Activated T-helper 1 cell treated with anti-CD3 and anti-CD28 coated beads, Interleukin-12 subunit alpha, Interleukin-12 subunit beta, Interleukin-2, Interleukin-4 antibody, amounts not matched to agents 30 ng/mL and 10 ng/mL and 1 ng/mL, durations not matched to agents 14 hours and 24 hours and 36 hours (primary cell): ENCODE data around the gene ITLN1. TPM values are rescaled to one million over a fixed set of nuclear protein-coding genes. Genes with fewer than 3 reads are reported as not detected.
"Not testable (repeated sequence)": the region's sequence is repeated elsewhere in the genome, so short reads cannot be mapped to it uniquely, and the experiment has no call there.

Source experiments
- DNase-seq: peaks from one replicate; pipeline ENCODE4 v3.0.0; 2021; ENCODE audit warnings: low spot score
- H3K27ac Mint-ChIP-seq: one replicate; pipeline ENCODE4 v1.8.0; 2021; ENCODE audit warnings: mild to moderate bottlenecking, mixed read lengths
- H3K27me3 Mint-ChIP-seq: one replicate; pipeline ENCODE4 v1.8.0; 2022; ENCODE audit warnings: mild to moderate bottlenecking, moderate library complexity, mixed read lengths; ENCODE audit not compliant: insufficient read depth
- H3K36me3 Mint-ChIP-seq: one replicate; pipeline ENCODE4 v1.8.0; 2021; ENCODE audit warnings: low read depth, mixed read lengths
- H3K4me1 Mint-ChIP-seq: one replicate; pipeline ENCODE4 v1.8.0; 2021; ENCODE audit warnings: low read depth, mixed read lengths
- H3K4me3 Mint-ChIP-seq: one replicate; pipeline ENCODE4 v1.8.0; 2021; ENCODE audit warnings: mild to moderate bottlenecking, moderate library complexity, mixed read lengths
- H3K9me3 Mint-ChIP-seq: one replicate; pipeline ENCODE4 v1.8.0; 2021; ENCODE audit warnings: mixed read lengths
- intact Hi-C: fragments of 100-400 bp; cut with micrococcal nuclease; formaldehyde crosslinking; loops from one replicate; pipeline ENCODE4 v1.15.1; 2024
- total RNA-seq: library from RNA; stranded (reverse); gene quantifications from 2 replicates; pipeline ENCODE4 v1.2.3, GENCODE V29; 2022

The ITLN1 gene
- total RNA-seq: not detected in 2 replicates

DNA sequence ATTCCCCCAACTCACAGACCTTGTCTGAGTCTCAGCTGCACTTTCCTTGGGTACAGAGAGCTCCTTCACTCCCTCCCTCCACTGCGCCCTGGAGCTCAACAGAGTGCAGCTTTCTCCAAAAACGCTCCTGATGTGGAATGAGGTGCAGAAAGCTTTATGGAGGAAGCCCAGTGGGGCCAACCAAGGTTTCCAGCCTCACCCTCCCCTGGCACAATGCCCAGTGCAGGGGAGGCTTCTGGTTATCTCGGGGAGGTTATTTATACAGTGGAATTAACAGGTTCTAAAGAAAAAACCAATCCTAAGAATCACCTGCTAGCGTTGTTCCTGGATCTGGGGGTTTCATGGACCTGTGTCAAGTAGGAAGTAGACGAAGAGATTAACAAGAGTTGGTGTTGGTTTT, at the start of gene ITLN1:
Gene ITLN1 (minus strand): TSS at position 139 of the 400 bp plus-strand sequence. CDS start 303 bp downstream, outside the sequence.
- Mint-ChIP-seq H3K27me3 (peaks cover 11% of the 10 kb centered on the region), H3K4me1 (peaks cover 7% of the 10 kb centered on the region), H3K9me3 (no peaks in the 10 kb centered on the region), H3K36me3 (no peaks in the 10 kb centered on the region), H3K4me3 (no peak within 1 kb of the TSS), H3K27ac (no peak within 1 kb of the TSS)
- DNase-seq: no peak
- intact Hi-C loops: loop anchor here (5.0 kb wide), 1 partner anchor 208 kb away; no protein-coding TSS in a partner anchor

DNA sequence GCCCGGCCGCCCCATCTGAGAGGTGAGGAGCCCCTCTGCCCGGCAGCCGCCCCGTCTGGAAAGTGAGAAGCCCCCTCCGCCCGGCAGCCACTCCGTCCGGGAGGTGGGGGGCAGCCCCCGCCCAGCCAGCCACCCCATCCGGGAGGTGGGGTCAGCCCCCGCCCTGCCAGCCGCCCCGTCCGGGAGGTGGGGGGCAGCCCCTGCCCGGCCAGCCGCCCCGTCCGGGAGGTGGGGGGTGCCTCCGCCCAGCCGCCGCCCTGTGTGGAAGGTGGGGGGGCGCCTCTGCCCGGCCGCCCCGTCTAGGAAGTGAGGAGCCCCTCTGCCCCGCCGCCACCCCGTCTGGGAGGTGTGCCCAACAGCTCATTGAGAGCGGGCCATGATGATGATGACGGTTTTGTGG, 48.3 kb upstream of the ITLN1 start:
- DNase-seq, H3K9me3 Mint-ChIP-seq, H3K4me1 Mint-ChIP-seq, H3K4me3 Mint-ChIP-seq, H3K36me3 Mint-ChIP-seq, intact Hi-C loops, H3K27ac Mint-ChIP-seq: not testable (repeated sequence)
- H3K27me3 Mint-ChIP-seq: peaks cover 19% of the 10 kb centered on the region

DNA sequence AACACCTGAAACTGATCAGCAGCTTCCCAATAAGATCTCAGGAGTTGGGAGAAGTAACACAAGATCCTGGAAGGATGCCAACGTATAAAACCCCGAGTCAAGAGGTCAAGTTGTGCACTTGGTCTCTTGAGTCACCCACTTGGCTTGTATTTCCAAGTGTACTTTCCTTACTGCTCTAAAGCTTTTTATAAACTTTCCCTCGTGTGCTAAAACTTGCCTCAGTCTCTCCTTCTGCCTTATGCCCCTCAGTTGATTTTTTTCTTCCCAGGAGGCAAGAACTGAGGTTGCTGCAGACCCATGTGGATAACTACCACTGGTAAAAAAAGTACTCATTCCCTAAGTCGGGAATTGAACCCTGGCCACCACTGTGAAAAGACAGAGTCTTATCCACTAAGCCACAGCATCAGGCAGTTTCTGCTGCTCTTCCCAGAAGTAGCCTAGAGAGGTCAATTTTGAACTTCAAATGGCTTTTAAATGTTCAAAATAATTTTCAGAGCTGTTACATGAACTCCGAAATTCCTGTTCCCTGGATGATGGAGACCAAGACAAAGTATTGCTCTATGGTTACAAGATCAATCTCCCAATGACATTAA, 40.8 kb upstream of the ITLN1 start:
- Mint-ChIP-seq H3K4me3 (no peak overlapping the region), H3K9me3 (peaks cover 21% of the 10 kb centered on the region), H3K27me3 (peaks cover 19% of the 10 kb centered on the region), H3K4me1 (no peaks in the 10 kb centered on the region), H3K27ac (no peak overlapping the region), H3K36me3 (no peaks in the 10 kb centered on the region)
- intact Hi-C loops: no loop called here
- no peak for DNase-seq

DNA sequence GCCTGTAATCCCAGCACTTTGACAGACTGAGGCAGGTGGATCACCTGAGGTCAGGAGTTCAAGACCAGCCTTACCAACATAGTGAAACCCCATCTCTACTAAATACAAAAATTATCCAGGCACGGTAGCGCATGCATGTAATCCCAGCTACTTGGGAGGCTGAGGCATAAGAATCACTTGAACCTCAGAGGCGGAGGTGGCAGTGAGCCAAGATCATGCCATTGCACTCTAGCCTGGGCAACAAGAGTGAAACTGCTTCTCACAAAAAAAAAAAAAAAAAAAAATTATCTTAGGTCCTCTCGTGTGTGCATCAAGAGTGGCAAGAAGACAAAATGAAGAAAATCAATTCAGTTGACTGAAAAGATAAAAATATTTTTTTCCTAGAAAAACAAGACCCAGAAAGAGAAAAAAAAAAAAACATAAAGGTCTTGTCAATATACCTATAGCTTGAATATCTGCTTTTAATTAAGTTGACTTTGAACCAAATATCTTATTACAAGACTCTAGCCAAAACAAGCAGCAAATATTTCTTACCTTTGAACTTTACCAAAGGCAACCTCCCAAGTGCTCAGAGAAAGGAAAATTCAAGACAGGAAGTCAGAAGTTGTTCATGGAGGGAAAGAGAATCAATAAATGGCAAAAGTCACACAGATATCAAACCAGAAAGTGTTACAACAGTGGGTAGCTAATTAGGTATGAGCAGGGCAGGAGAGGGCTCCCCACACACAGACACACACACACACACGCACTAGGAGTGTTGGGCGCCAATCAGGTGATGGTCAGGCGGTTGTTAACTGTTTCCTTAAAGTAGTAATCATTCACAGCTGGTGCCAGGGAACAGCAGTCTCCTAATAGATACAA, 40.0 kb upstream of the ITLN1 start:
- peaks cover 21% of the 10 kb centered on the region for H3K27me3 Mint-ChIP-seq
- no peak overlapping the region for H3K4me3 Mint-ChIP-seq
- no peaks in the 10 kb centered on the region for H3K4me1 Mint-ChIP-seq
- no peaks in the 10 kb centered on the region for H3K36me3 Mint-ChIP-seq
- H3K27ac Mint-ChIP-seq: no peak overlapping the region
- DNase-seq: no peak
- intact Hi-C loops: no loop called here
- peaks cover 22% of the 10 kb centered on the region for H3K9me3 Mint-ChIP-seq

DNA sequence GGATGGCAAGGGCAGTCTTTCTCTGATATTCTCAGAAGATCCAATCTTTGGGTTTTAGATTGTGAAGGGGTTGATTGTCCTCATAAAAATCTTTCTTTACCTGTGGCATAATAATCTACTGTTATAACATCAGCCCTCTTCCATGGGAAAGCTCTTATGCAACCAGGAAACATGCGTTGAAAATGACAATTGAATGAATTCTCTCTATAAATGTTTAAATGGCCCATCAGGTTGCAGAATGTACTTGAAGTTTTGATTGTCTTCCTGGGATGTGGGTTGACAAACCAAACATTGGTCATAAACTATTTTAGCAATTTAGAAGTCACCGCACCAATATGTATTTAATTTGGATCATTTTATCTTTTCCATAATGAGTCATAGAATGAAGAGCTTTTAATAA, 31.7 kb upstream of the ITLN1 start:
- no peaks in the 10 kb centered on the region for H3K36me3 Mint-ChIP-seq
- no peaks in the 10 kb centered on the region for H3K4me1 Mint-ChIP-seq
- peaks cover 24% of the 10 kb centered on the region for H3K27me3 Mint-ChIP-seq
- H3K27ac Mint-ChIP-seq: no peak overlapping the region
- no peak for DNase-seq
- intact Hi-C loops: no loop called here
- no peak overlapping the region for H3K4me3 Mint-ChIP-seq
- H3K9me3 Mint-ChIP-seq: peaks cover 10% of the 10 kb centered on the region

DNA sequence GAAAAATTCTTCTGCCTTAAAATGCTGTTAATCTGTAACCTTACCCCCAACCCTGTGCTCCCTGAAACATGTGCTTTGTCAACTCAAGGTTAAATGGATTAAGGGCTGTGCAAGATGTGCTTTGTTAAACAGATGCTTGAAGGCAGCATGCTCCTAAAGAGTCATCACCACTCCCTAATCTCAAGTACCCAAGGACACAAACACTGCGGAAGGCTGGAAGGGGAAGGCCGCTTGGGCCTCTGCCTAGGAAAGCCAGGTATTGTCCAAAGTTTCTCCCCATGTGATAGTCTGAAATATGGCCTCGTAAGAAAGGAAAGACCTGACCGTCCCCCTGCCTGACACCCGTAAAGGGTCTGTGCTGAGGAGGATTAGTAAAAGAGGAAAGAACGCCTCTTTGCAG, 28.2 kb upstream of the ITLN1 start:
- H3K4me3 Mint-ChIP-seq, H3K9me3 Mint-ChIP-seq, H3K36me3 Mint-ChIP-seq, DNase-seq, H3K4me1 Mint-ChIP-seq, intact Hi-C loops, H3K27ac Mint-ChIP-seq: not testable (repeated sequence)
- H3K27me3 Mint-ChIP-seq: peaks cover 11% of the 10 kb centered on the region

DNA sequence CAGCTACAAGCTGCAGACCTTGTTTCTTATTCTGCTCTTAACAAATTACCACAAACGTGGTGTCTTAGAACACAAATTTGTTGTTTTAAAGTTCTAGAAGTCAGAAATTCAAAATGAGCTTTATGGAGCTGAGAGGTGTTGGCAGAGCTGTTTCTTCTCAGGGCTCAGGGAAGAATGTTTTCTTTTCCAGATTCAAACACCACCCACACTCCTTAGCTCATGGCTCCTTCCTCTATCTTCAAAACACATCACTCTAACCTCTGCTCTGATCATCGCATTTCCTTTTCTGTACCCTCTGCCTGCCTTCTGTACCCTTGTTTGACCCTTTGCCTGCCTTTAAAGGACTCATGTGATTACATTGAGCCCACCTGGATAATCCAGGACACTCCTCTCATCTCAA, 26.9 kb upstream of the ITLN1 start:
- Mint-ChIP-seq H3K4me1 (no peaks in the 10 kb centered on the region), H3K9me3 (no peaks in the 10 kb centered on the region), H3K4me3 (no peak overlapping the region), H3K36me3 (no peaks in the 10 kb centered on the region), H3K27me3 (peaks cover 5% of the 10 kb centered on the region), H3K27ac (no peak overlapping the region)
- intact Hi-C loops: no loop called here
- no peak for DNase-seq

DNA sequence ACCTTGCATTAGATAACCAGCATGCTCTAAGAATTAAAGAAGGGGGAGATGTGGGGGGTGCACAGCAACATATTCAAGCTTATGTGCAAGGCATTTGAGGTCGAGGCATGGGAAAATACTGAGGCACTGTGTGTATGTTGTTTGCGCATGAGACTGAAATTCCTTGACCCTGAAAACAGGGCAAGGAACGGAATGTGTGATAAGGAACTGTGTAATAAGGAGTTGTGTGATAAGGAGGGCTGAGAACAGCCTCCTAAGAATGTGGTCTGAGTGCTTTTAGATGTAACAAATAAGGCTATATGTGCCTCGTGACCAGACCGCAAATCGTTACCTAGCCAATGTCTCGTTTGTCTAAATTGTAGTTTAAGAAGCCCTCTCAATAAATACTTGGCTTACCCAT, 26.5 kb upstream of the ITLN1 start:
- H3K9me3 Mint-ChIP-seq: no peaks in the 10 kb centered on the region
- no peaks in the 10 kb centered on the region for H3K36me3 Mint-ChIP-seq
- H3K27me3 Mint-ChIP-seq: peaks cover 5% of the 10 kb centered on the region
- H3K4me3 Mint-ChIP-seq: no peak overlapping the region
- no peak for DNase-seq
- no peaks in the 10 kb centered on the region for H3K4me1 Mint-ChIP-seq
- H3K27ac Mint-ChIP-seq: no peak overlapping the region
- intact Hi-C loops: no loop called here

DNA sequence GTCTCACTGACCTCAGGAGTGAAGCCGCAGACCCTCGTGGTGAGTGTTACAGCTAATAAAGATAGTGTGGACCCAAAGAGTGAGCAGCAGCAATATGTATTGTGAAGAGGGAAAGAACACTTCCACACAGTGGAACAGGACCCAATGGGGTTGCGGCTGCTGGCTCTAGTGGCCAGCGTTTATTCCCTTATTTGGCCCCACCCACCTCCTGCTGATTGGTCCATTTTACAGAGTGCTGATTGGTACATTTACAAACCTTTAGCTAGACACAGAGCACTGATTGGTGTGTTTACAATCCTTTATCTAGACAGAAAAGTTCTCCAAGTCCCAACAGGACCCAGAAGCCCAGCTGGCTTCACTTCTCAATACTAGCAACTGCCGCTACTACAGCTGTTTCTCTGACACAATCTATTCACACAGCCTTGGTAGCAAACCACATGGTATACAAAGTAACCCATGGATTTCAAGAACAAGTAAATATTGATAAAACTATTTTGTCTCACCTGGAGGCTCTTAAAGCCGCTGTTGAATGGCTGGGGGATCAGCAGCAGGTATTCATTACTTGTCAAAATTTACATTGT, 25.3 kb upstream of the ITLN1 start:
- no peak overlapping the region for H3K4me3 Mint-ChIP-seq
- DNase-seq: no peak
- no peaks in the 10 kb centered on the region for H3K36me3 Mint-ChIP-seq
- H3K4me1 Mint-ChIP-seq: no peaks in the 10 kb centered on the region
- peaks cover 5% of the 10 kb centered on the region for H3K27me3 Mint-ChIP-seq
- intact Hi-C loops: no loop called here
- H3K9me3 Mint-ChIP-seq: no peaks in the 10 kb centered on the region
- H3K27ac Mint-ChIP-seq: no peak overlapping the region

DNA sequence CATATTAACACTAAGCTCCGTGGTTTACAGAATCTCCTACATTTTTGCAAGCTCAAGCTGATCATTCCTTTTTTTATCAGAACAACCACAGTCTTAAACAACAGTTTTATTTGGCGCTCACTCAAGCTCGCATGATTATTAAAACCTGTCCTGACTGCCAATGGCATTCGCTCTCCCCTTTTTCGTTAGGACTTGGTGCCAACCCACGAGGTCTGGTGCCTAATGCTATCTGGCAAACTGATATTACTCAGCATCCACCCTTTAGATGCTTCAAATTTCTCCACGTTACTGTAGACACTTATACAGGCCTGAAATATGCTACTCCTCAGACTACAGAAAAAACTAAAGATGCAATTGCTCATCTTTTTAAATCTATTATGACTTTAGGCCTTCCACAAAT, 23.0 kb upstream of the ITLN1 start:
- H3K36me3 Mint-ChIP-seq: no peaks in the 10 kb centered on the region
- H3K27me3 Mint-ChIP-seq: peaks cover 7% of the 10 kb centered on the region
- intact Hi-C loops: no loop called here
- H3K4me3 Mint-ChIP-seq: no peak overlapping the region
- no peak for DNase-seq
- H3K27ac Mint-ChIP-seq: no peak overlapping the region
- H3K4me1 Mint-ChIP-seq: no peaks in the 10 kb centered on the region
- no peaks in the 10 kb centered on the region for H3K9me3 Mint-ChIP-seq

DNA sequence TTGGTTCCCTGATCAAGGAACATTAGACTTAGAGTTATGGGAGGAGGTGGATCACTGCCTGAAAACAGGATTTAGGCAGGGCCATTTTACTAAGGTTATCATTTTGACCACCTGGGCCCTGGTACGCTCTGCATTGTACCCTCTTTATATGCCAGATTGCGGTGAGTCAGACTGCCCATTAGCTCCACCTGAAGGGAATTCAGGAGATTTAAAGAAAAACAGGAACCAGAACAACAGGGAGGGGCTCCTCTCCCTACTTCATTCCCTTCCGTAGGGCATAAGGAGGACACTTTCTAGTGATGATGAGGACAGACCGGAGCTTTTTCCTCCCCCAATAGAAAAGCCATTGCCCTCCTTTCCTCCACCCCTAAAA, 20.6 kb upstream of the ITLN1 start:
- no peak overlapping the region for H3K4me3 Mint-ChIP-seq
- no peaks in the 10 kb centered on the region for H3K4me1 Mint-ChIP-seq
- H3K27ac Mint-ChIP-seq: no peak overlapping the region
- DNase-seq: no peak
- intact Hi-C loops: no loop called here
- peaks cover 2% of the 10 kb centered on the region for H3K9me3 Mint-ChIP-seq
- no peaks in the 10 kb centered on the region for H3K36me3 Mint-ChIP-seq
- H3K27me3 Mint-ChIP-seq: peaks cover 17% of the 10 kb centered on the region

DNA sequence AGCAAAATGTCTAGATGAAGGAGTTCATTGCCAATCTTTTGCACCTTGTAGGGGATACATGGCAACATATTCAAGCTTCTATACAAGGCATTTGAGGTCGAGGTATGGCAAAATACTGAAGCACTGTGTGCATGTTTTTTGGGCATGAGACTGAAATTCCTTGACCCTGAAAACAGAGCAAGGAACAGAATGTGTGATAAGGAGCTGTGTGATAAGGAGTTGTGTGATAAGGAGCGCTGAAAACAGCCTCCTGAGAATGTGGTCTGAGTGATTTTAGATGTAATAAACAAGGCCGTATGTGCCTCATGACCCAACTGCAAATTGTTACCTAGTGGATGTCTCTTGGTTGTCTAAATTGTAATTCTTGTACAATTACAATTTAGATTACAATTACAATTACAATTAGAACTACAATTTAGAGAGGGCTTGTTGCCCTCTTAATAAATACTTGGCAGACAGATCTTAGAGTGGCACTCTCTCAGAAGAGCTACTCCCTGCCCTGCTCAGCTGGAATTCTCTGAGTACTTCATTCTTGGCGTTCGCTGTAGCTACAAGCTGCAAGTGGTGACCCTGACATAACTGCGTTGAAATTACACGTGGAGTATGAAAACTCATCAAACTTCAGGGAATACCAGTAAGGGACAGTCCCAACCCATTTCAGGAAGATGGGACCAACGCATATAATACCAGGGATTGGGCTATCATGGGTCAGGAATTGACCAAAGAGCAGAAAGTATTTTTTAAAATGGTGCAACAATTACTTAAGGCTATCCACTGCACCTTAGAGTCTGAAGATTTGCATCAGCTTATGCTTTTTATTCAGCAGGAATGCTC, 20.0 kb upstream of the ITLN1 start:
- H3K9me3 Mint-ChIP-seq: peaks cover 7% of the 10 kb centered on the region
- intact Hi-C loops: no loop called here
- H3K4me1 Mint-ChIP-seq: no peaks in the 10 kb centered on the region
- H3K27ac Mint-ChIP-seq: no peak overlapping the region
- no peak for DNase-seq
- no peak overlapping the region for H3K4me3 Mint-ChIP-seq
- peaks cover 17% of the 10 kb centered on the region for H3K27me3 Mint-ChIP-seq
- H3K36me3 Mint-ChIP-seq: no peaks in the 10 kb centered on the region

DNA sequence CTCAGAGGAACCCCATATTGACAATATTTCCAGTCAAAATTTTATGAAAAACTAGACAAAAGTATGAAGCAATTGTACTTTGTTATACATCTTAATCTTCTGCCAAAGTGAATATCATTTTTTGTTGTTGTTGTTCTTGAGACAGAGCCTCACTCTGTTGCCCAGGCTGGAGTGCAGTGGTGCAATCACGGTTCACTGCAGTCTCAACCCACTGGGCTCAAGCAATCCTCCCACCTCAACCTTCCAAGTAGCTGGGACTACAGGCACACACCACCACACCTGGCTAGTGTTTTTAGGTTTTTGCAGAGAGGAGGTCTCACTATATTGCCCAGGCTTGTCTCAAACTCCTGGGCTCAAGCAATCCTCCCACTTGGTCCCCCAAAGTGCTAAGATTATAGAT, 17.3 kb upstream of the ITLN1 start:
- H3K27ac Mint-ChIP-seq, DNase-seq, intact Hi-C loops, H3K4me3 Mint-ChIP-seq, H3K36me3 Mint-ChIP-seq, H3K4me1 Mint-ChIP-seq, H3K9me3 Mint-ChIP-seq: not testable (repeated sequence)
- peaks cover 36% of the 10 kb centered on the region for H3K27me3 Mint-ChIP-seq
